MM.1S (cell line): ENCODE measurements around the gene SP4.

Experiments used
- CTCF ChIP-seq: fragments of 300-600 bp; sonication (generic); IDR thresholded peaks from 2 replicates; pipeline ENCODE4 v1.5.1; 2016; ENCODE audit warnings: antibody characterized with exemption, low read length, mixed read lengths
- EZH2phosphoT487 ChIP-seq: fragments of 300-600 bp; sonication (generic); IDR thresholded peaks from 2 replicates; pipeline ENCODE4 v1.6.1; 2018; ENCODE audit warnings: antibody characterized with exemption, low read length

GRCh38 chr7:21562385-21562784, 134.5 kb downstream of the SP4 start:
- TF ChIP-seq CTCF (no peak), EZH2phosphoT487 (no peak)
